Activated naive CD8-positive, alpha-beta T cell treated with anti-CD3 and anti-CD28 coated beads, Interleukin-2, amount 50 U/mL, for 16 hours (primary cell): Measurements from ENCODE around the gene P2RX7.
"Not testable (repeated sequence)": the region's sequence is repeated elsewhere in the genome, so short reads cannot be mapped to it uniquely, and the experiment has no call there.

Source experiments
- DNase-seq: peaks from one replicate; pipeline ENCODE4 v3.0.0-alpha.2; 2020; ENCODE audit warnings: low read depth, low spot score

Gene P2RX7

GRCh38 chr12:121135320-121135719 lies 2.6 kb downstream of the P2RX7 start:
- DNase-seq = no peak

- no peak for DNase-seq
Measured at GRCh38 chr12:121137512-121137911, 4.8 kb downstream of the P2RX7 start.

GRCh38 chr12:121138284-121138683 lies 5.6 kb downstream of the P2RX7 start:
- no peak for DNase-seq

- no peak for DNase-seq
Measured at GRCh38 chr12:121139286-121139685, 6.6 kb downstream of the P2RX7 start.

GRCh38 chr12:121142171-121142950 lies 9.7 kb downstream of the P2RX7 start:
- DNase-seq = no peak

- DNase-seq = no peak
Measured at GRCh38 chr12:121144416-121144914, 11.8 kb downstream of the P2RX7 start.

- no peak for DNase-seq
Measured at GRCh38 chr12:121145221-121145620, 12.5 kb downstream of the P2RX7 start.

- DNase-seq = not testable (repeated sequence)
Measured at GRCh38 chr12:121149289-121149688, 16.6 kb downstream of the P2RX7 start.

GRCh38 chr12:121154793-121155375 lies 22.2 kb downstream of the P2RX7 start:
- no peak for DNase-seq

GRCh38 chr12:121156365-121156764 lies 23.7 kb downstream of the P2RX7 start:
- DNase-seq = no peak

- no peak for DNase-seq
Measured at GRCh38 chr12:121158085-121158484, 25.4 kb downstream of the P2RX7 start.

GRCh38 chr12:121158728-121159351 lies 26.2 kb downstream of the P2RX7 start:
- DNase-seq = not testable (repeated sequence)

GRCh38 chr12:121159467-121160307 lies 27.0 kb downstream of the P2RX7 start:
- no peak for DNase-seq

GRCh38 chr12:121162384-121162783 lies 29.7 kb downstream of the P2RX7 start:
- no peak for DNase-seq

- DNase-seq = no peak
Measured at GRCh38 chr12:121162985-121163384, 30.3 kb downstream of the P2RX7 start.

- DNase-seq = not testable (repeated sequence)
Measured at GRCh38 chr12:121164839-121165238, 32.2 kb downstream of the P2RX7 start.

GRCh38 chr12:121165316-121165715 lies 32.6 kb downstream of the P2RX7 start:
- DNase-seq = no peak

- DNase-seq = no peak
Measured at GRCh38 chr12:121166356-121166755, 33.7 kb downstream of the P2RX7 start.

GRCh38 chr12:121167232-121167820 lies 34.6 kb downstream of the P2RX7 start:
- no peak for DNase-seq

GRCh38 chr12:121167951-121168350 lies 35.3 kb downstream of the P2RX7 start:
- no peak for DNase-seq

GRCh38 chr12:121170151-121170550 lies 37.5 kb downstream of the P2RX7 start:
- no peak for DNase-seq
